GM19438 (cell line): ENCODE results near the gene ATP6AP2.
"Not testable (repeated sequence)": the region's sequence is repeated elsewhere in the genome, so short reads cannot be mapped to it uniquely, and the experiment has no call there.

ENCODE experiments used
- ATAC-seq: cut with Tn5 transposase; IDR thresholded peaks from one replicate; pipeline ENCODE4 v1.9.1; 2021; ENCODE audit warnings: low read depth; ENCODE audit not compliant: unreplicated experiment

The ATP6AP2 gene, protein sequence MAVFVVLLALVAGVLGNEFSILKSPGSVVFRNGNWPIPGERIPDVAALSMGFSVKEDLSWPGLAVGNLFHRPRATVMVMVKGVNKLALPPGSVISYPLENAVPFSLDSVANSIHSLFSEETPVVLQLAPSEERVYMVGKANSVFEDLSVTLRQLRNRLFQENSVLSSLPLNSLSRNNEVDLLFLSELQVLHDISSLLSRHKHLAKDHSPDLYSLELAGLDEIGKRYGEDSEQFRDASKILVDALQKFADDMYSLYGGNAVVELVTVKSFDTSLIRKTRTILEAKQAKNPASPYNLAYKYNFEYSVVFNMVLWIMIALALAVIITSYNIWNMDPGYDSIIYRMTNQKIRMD

GRCh38 chrX:40580537-40581335 lies at the start of gene ATP6AP2:
ATP6AP2 (plus strand) TSS chrX:40580970; CDS start chrX:40581066, 96 bp downstream.
- peak; percentile 96 for ATAC-seq

DNA sequence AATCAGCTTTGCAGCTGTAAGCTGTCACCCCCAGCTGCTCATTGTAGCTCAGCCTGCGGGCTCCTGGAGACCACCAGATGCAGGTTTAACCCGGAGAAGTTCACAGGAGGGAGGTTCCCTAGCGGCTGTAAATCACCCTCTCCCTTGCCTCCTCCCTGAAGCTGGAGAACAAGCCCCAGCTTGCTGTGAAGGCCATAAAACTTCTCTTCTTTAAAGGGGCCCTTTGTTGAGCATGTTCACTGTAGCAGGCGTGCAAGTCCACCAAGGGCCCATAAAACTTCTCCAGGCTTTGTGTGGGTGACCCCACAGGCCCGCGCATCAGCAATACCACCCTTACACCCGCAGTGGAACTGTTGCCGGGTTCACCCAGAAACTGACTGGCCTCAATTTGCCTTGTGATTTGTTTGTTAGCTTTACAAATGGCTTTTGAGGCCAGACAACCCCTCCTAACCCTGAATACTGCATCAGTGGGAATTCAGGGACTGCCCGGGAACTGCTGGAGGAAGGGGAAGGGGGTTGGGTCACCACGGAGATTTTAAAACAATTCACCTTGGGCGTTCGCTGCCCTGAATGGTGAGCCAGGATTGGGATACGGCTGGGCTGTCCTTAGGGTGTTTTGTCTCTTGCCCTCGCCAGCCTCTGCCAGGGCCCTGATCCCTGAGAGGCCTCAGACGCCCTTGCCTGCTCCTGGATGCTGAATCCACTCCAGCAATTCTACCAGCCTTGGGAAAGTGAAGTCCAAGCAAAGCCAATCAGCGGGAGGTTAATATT lies 49.5 kb upstream of the ATP6AP2 start:
- no peak for ATAC-seq

GRCh38 chrX:40537310-40537709 lies 43.5 kb upstream of the ATP6AP2 start:
- ATAC-seq: no peak

GRCh38 chrX:40538406-40538805 lies 42.4 kb upstream of the ATP6AP2 start:
- ATAC-seq: no peak

- peak; percentile 76 for ATAC-seq
Measured at GRCh38 chrX:40539214-40540142, 41.3 kb upstream of the ATP6AP2 start.

DNA sequence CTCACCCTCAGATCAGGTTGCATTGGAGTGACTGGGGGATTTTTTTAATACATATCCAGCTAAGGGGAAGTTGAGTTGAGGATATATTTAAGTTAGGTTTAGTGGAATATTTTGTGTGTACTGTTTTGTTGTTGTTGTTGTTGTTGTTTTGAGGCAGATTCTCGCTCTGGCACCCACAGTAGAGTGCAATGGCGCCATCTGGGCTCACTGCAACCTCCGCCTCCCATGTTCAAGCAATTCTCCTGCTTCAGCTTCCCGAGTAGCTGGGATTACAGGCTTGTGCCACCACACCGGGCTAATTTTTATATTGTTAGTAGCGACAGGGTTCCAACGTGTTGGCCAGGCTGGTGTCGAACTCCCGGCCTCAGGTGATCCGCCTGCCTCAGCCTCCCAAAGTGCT lies 38.6 kb upstream of the ATP6AP2 start:
- no peak for ATAC-seq

- no peak for ATAC-seq
Measured at GRCh38 chrX:40542972-40543371, 37.8 kb upstream of the ATP6AP2 start.

DNA sequence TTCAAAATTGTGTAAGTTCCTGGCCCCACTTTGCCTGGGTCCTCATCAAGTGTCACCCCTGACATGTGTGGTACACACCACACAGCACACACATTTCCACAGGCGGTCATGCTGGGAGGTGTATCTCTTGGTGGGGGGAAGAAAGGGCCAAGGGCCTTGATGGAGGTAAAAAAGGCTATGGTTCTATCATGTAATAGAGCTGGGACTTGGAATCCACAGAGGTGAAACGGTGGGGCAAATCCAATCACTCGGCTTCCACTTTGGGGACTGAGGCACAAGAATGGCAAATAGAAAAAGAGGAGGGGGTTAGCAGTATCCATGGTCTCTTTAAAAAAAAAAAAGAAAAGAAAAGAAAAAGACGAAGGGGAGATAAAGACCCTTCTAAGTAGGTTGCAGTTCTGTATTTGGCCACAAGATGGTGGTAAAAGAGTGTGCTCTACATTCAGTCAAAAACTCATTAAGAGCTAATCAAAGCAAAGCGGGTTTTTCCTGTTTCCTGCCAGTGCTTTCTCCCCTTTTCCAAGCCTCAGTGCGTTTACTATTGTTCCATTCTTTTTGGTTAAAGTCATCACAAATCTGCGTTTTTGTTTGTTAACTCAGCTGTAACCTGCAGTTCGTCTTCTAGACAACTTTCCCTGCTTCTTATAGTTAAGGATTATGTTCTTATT lies 37.0 kb upstream of the ATP6AP2 start:
- no peak for ATAC-seq

DNA sequence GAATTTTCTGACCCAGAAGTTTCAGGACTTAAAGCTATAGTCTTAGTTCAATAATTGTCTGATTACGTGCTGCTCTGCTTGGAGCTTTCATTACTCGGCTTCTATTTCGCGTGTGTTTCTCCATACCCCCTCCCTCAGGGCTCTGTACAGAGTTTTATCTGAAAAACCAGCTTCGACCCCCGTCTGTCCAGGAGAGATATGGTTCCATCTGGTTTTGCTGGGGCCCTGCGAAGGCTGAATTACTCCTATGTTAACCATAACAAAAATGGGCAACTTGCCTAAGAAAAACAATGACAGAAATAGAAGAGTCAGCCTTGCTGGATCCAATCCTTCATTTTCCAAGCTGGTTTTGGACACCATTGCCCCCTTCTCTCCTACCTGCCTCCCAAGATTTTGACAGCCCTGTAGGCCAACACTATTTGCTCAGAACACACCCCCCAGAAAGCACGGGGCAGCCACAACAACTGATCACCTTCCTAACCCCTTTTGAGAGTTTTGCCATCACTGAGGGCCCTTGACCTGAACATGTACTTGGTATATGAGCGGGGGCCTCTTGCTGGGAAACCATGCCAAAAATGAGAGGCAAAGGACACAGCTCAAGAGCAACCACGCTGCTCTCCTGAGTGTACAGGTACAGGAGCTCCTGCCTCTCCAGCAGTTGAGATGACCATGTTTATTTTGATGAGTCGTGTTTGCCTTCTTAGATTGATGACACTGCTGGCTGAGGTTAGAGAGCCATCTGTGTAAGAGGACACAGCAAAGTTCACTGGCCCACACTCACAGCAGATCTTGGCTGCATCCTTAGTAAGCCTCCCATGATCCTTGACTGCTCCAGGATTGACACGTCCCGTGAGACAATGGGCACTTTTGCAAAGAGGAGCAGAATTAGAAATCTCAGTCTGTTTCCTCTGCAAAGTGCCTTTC lies 36.2 kb upstream of the ATP6AP2 start:
- ATAC-seq: no peak

DNA sequence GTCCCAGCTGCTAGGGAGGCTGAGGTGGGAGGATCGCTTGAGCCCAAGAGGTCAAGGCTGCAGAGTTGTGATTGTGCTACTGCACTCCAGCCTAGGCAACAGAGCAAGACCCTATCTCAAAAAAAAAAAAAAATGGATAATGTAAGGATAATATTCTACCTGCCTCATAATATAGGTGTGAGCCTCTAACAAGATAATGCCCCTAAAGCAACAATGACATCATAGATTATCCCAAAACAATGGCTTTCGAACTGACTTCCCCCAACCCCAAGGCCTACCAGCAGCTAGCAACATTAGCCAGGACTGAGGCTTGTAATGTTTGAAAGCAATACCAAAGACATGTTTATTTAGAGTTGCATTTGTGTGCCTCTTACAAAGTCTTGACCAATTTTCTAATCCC lies 33.9 kb upstream of the ATP6AP2 start:
- ATAC-seq: no peak

DNA sequence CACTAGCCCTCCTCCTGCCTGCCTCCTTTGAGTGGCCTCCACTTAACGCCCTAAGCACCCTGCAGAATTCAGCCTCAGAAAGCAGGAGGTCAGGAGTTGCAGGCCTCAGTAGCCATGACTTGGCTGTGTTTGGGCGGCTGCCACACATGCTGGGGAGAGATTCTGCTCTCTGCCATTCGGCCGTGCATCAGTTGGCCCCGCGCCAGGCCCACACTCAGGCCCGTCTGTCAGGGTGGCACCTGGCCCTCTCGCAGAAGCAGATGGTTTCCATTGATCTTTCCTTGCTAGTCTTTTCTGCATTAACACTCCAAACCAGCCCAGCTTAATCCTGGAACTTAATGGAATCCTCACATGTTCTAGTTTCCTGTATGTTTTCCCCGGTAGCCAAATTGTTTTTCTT lies 30.7 kb upstream of the ATP6AP2 start:
- no peak for ATAC-seq

- ATAC-seq: no peak
Measured at GRCh38 chrX:40552768-40553167, 28.0 kb upstream of the ATP6AP2 start.

DNA sequence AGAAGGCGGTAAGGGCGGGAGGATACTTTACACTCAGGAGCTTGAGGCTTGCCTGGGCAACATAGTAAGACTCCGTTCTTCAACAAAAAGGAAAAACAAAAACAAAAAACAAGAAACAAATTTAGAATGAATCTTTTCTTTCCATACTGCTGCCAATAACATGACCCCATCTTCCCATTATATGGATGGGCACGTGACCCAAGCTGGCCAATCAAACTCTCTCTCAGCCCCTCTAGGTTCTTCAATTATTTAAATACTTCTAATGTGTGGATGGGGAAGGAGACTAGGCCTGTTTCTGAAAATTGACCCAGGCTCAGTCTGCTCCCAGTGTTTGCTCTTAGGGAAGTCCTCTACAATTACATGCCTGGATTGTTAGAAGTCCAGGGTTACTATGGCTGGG lies 22.2 kb upstream of the ATP6AP2 start:
- no peak for ATAC-seq

GRCh38 chrX:40563784-40564183 lies 17.0 kb upstream of the ATP6AP2 start:
- ATAC-seq: no peak

GRCh38 chrX:40564447-40564846 lies 16.3 kb upstream of the ATP6AP2 start:
- ATAC-seq: no peak

GRCh38 chrX:40570346-40571093 lies 10.2 kb upstream of the ATP6AP2 start:
- peak; percentile 70 for ATAC-seq

GRCh38 chrX:40571164-40571563 lies 9.6 kb upstream of the ATP6AP2 start:
- not testable (repeated sequence) for ATAC-seq

DNA sequence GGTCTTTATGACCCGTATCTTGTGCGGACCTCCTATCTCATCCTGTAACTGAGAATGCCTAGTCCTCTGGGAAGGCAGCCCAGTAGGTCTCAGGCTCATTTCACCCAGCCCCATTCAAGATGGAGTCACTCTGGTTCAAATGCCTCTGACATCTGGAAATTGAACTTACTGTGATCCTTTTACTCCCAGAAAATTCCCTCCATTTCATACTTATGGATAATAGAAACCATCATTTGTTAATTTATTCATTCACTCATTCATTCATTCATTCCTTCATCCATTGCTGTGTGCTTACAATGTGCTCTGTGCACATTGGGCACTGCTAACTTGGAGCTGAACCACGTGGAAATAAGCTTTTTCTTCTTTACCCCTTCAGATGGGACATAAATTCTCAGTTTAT lies 9.2 kb upstream of the ATP6AP2 start:
- ATAC-seq: no peak
